ENCODE data around the gene GPD1L.
A peak's percentile ranks its signal among the peaks of the same experiment; 100 is the strongest.
"Not testable (repeated sequence)": the region's sequence is repeated elsewhere in the genome, so short reads cannot be mapped to it uniquely, and the experiment has no call there.

The GPD1L gene

DNA sequence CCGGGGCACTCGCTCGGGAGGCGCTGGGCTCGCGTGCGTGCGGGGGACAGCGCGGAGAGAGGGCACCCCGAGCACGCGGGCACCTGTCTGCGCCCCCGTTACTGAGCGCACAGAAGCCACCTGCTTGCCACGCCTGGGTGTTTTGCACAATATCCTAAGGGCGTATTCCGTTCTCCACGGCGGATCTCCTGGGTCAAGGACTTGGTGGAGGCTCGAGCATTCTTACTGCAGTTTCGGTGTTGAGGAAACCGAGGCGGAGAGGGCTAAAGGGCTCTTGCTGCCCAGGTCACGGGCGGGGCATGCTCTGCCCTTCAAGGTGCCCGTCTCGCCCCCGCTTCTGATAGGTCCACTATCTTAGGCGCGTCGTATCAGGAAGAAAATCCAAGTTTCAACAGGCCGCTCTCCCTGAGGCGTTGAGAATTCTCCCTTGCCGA is 526 bp downstream of the GPD1L start:
- no peak for DNase-seq

DNA sequence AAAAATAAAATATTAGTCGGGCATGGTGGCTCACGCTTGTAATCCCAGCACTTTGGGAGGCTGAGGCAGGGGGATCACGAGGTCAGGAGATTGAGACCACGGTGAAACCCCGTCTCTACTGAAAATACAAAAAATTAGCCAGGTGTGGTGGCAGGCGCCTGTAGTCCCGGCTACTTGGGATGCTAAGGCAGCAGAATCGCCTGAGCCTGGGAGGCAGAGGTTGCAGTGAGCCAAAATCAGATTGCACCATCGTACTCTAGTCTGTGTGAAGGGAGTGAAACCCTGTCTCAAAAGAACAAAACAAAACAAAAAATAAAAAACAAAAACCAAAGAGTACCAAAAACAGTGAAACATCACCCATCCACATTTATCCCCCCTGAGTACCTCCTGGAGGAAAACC is 1.8 kb downstream of the GPD1L start:
- not testable (repeated sequence) for DNase-seq

DNA sequence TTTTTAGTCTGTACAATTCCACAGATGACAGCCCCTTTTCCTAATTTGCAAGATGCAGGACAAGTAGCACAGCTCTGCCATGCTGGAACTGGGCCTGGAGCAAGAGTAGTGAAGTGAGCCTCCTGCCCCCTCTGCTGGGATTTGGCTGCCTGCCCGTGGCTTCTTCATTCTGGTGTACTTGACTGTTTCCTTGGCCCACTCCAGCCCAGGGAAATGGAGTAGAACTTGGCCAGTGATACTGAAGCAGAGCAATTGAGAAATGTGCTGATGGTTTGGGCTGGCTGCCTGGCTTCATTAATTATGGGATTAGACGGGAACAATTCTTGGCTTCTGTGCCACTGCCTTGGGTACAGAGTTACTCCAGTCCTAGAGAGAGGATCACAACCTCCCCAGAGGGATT is 2.8 kb downstream of the GPD1L start:
- peak; percentile 88 for DNase-seq

DNA sequence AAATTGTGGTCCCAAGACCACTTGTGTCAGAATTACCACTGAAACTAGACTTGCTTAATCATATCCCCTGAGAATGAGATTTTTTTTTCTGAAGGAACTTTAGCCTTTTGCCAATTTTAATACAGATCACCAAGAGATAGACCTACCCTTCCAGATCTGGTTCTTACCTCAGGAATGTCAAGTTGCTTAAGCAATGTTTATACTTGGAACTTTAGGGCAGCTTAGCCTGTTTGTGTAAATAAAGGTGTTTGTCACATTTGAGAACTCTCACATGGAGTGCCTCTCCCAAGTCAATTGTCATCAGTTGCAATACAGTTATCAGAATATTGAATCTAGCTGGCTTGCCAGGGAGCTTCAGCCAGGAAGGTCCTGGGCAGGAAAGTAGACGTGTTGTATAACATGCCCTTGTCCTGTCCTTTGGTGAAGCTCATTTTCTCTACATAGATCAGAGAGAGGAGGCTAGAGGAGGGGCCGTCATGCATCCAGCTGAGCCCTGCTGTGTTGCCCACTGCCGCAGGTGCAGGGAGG is 3.9 kb downstream of the GPD1L start:
- peak; percentile 4 for DNase-seq

DNA sequence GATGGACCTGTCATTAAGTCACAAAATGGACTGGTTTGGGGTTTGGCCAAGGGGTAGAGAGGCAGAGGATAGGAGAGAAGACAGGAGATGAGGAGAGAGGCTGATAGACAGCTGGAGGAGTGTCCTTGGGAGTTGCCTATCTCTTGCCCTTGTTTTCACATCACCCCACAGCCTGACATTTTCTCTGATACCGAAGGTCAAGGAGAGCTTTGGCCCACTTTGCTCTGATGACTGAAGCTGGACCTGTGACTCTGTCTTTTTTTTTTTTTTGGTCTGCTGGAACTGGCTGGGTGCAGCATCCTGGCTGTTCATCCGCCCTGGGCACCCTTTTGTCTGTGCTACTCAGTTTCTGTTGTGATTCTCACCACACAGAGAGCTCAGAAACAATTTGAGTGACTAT is 5.1 kb downstream of the GPD1L start:
- DNase-seq, result no peak

DNA sequence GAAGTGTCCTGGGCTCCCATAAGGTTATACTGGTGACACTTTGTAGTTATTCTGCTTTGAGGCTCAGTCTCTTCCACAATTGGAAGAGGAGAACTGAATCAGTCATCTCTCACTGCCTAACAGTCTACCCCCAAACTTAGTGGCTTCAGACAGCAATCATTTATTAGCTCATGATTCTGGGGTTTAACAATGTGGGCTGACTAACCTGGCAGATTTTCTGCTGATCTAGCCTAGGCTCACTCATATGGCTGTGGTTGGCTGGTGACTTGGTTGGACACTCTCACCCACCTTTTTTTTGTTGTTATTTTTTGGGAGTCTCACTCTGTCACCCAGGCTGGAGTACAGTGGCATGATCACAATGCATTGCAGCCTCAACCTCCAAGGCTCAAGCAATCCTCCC is 7.1 kb downstream of the GPD1L start:
- no peak for DNase-seq

DNA sequence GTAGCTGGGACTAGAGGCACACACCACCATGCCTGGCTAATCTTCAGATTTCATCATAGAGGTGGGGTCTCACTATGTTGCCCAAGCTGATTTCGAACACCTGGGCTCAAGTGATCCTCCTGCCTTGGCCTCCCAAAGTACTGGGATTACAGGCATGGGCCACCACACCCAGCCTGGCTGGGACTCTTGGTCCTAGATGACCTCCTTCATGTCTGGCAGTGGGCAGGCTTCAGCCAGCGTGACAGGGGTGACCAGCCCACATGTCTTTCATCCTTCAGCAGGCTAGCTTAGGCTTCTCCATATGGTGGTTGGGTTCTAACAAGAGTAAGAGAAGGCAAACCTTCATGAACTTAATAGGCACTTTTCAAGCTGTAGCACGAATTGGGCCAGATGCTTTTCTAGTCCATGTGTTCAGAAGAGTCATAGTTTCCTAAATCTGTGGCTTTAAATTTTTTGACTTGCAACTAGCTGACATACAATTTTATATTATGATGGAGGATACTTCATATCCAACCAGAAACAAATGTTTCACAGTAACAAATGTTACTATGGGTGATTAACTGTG is 7.6 kb downstream of the GPD1L start:
- DNase-seq, result no peak

DNA sequence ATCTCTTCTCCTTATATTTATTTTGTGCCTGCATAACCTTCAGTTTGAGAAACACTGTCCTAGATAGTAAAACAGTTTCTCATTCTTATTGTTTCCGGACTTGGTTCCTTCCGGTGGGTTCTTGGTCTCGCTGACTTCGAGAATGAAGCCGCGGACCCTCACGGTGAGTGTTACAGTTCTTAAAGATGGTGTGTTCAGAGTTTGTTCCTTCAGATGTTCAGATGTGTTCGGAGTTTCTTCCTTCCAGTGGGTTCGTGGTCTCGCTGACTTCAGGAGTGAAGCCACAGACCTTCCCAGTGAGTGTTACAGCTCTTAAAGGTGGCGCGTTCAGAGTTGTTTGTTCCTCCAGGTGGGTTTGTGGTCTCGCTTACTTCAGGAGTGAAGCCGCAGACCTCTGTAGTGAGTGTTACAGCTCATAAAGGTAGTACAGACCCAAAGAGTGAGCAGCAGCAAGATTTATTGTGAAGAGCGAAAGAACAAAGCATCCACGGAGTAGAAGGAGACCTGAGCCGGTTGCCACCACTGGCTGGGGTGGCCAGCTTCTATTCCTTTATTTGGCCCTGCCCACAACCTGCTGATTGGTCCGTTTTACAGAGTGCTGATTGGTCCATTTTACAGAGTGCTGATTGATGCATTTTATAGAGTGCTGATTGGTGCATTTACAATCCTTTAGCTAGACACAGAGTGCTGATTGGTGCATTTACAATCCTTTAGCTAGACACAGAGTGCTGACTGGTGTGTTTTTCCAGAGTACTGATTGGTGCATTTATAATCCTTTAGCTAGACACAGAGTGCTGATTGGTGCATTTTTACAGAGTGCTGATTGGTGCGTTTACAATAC is 8.3 kb downstream of the GPD1L start:
- not testable (repeated sequence) for DNase-seq

DNA sequence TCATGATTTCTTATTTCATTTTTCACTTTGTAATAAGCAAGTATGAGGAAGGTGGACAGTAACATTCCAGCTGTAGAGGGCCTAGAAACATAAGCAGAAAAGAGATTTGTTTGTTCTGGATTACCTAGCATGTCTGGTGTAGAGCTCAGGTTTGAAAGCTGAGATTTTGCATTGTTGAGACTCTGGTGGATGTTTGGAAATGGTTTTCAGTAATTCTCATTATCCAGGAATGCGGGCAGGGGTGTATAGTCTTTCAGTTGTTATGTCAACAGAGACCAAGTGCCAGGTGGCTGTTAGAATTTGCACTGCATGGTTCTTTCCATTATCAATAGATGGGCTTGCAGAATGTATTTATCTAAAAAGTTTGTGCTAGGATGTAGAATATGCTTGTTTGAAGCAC is 10.9 kb downstream of the GPD1L start:
- no peak for DNase-seq

DNA sequence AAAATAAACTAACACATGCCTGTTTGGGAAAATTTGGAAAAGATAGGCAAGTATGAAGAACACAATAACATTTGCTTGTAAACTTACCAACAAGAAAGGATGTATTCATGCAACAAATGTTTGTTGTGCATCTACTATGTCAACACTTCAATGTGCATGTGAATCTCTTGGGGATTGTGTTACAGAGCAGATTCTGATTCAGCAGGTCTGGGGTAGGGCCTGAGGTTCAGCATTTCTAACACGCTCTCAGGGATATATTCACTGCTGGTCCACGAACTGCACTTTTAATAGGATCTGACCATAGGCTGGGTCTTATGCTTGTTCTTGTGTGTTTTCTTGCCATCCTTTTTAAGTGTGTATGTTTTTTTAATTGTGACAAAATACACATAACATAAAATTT is 11.8 kb downstream of the GPD1L start:
- no peak for DNase-seq

DNA sequence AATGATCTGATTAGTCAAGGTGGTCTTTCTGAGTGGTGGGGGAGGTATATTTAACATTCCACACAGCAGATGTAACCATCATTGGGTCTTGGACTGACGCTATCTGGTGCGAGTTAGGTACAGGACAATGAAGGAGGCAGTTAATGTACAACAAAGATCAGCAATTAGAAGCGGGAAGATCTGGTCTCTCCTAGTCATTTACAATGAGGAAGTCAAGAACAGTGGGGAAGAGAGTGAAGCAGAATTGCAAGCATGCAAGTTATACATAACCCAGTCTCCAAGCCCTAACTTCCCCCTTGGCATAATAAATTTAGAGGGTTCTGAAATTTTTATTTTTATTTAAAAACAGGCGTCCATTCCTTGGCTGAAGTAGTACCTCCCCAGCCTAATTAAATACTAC is 14.1 kb downstream of the GPD1L start:
- no peak for DNase-seq

DNA sequence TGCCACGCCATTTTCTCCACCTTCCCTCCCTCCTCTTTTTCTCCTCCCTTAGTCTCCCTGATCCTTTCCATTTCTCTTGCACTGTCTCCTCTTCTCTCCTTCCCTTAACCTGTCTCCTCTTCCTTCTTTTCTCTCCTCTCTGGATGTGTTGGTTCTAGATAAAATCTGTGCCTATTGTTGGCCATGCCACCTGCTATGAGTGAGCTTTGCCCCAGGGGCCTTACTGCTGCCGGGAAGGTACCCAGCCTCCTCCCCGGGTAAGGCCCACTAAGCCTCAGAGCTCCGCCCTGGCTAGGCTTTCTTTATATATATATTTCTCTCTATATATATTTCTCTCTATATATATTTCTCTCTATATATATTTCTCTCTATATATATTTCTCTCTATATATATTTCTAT is 14.7 kb downstream of the GPD1L start:
- no peak for DNase-seq

DNA sequence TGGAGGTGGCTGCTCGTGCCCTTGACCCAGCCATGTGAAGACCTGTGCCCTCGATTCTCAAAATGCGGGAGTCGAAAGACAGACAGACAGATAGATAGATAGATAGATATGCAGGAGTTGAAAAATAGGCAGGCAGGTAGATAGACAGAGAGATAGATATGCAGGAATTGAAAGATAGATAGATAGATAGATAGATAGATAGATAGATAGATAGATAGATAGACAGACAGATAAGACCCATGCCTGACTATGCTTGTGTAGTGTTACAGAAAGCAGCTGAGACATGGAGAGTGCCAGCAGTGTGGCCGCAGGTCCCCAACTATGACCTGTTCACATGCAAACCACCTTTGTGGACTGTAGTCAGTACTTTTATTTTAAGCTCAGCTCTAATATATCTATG is 17.2 kb downstream of the GPD1L start:
- no peak for DNase-seq

DNA sequence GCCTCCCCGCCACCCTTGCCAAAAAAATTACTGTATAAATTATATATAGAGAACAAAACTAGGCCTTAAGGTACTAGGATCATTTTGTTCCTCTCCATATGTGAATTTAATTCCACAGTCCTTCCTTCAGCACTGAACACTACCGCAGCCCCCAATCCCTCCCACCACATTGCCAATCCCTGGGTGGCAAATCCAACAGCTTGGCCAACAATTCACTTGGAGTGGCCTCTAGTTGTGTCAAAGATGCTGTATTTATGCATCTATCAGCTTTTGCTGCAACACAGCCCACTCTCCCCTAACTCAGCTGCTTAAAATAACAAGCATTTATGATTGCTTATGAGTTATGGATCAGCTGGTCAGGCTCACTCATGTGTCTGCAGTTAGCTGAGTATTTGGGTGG is 18.6 kb downstream of the GPD1L start:
- no peak for DNase-seq

DNA sequence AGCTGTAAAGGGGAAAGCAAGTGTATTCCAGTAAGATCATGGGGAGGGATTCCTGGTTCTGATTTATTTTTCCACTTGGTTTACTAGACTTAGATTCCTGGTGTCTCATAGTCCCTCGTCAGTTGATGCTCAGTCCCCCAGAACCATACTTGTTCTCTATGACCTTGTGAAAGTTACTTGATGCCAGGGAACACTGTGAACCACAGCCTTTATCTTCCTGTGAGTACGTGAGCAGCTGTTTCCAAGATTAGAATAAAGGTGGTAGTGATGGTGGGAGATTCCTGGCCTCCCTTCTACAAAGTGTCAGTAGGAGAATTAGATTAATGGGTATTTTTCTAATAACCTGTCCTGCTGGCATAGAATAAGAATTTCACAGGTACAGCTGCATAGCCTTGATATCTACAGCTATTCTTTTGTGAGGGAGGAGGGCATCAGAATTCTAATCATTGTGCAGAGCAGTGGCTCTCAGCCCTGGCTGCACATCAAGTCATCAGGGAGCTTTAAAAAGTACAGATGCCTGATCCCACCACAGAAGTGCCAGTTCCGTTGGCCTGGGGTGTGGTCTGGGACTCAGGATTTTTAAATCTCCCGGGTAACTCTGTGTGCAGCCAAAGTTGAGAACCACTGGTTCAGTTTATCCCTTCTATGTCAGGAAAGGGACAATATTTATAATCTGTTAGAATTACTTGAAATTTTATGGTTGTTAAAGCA is 20.0 kb downstream of the GPD1L start:
- no peak for DNase-seq

DNA sequence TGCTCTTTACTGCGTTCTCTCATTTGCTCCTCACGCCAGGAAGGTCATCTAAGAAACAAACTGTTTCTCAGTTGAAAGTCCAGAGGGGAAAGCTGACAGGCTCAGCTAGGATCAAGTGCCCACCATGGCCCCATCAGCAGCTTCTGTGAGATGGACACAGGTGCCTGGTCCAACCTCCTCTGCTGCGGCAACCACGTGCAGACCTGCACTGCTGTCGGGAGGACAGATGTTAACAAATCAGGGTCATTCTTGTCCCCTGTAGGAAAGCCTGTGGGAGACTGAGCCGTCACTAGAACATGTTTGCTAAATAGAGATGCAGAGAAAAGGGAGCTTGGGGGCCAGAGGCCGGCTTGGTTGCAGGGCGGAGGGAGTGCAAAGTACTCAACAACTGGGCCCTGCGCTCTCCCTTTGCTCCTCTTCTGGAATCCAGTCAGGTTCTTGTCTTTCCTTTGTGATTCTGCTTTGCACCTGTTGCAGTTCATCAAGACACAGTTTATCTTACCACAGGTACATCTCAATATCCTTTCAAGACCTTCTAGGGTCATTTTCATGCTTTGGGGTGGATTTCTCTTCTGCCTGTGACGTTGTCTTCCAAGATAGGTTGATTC is 20.9 kb downstream of the GPD1L start:
- DNase-seq, result no peak

DNA sequence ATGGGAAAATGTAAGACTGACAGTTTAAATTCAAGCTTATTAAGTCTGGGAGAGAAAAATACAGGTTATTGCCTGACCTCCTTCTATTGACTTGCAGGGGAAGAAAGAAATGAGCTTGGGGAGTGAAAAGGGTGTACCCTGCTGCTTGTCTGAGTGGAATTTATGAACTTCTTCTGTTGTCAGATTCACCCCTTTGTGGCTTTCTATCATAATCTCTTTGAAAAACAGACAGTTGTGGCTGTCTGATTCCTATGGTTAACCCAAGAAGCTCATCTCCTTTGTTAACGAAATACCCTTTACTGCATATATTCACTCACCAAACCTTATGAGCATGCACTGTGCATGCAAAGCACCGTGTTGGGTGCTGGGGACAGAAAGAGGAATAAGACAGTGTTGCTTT is 22.5 kb downstream of the GPD1L start:
- no peak for DNase-seq

DNA sequence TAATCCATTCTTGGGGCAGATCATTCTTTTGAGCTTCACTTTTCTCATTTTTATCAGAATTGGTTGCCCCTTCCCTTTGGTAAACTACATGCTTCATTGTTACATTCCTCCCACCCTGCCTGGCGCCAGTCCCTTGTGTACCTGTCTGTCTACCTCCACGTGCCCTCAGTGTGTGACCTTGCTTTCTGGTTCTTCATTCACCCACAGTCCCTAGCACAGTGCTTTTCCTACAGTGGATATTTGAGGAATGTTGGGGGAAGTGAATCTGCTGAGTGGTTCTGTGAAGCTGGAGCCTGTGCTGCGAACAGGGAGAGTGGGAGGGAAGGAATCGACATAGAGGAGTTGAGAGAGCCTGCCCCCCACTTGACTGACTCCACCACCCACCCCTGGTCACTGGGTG is 23.4 kb downstream of the GPD1L start:
- DNase-seq, result no peak

DNA sequence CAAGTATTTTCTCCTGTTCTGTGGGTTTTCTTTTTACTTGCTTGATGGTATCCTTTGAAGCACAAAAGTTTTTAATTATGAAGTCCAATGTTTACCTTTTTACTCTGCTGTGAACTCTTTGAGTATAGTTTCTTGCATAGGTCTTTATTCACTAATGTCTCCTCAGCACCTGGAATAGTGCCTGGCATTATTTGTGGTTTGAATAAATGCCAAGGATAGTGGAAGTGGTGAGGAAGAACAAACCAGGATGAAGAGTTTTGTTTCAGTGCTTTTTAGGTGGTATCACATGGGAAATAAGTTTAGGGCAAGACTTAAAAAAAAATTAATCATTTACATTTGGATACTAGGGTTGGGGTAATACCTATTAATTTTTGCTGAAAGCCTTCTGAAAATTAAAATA is 25.7 kb downstream of the GPD1L start:
- no peak for DNase-seq

DNA sequence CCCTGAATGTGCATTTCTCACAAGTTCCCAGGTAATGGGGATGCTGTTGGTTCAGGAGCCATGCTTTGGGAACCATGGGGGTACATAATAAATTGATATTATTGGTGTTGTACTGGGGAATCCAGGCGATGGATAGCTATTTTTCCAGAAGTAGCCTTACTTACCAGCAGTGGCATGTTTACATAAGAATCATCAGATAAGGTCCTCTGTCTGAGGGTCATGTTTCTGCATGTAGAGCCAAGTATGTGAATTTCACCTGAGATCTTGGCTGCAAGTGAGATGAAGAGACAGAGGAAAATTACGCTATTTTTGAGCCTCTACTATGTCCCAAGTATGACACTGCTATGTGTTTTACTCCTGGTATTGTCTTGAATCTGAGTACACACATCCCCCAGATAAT is 26.3 kb downstream of the GPD1L start:
- no peak for DNase-seq

DNA sequence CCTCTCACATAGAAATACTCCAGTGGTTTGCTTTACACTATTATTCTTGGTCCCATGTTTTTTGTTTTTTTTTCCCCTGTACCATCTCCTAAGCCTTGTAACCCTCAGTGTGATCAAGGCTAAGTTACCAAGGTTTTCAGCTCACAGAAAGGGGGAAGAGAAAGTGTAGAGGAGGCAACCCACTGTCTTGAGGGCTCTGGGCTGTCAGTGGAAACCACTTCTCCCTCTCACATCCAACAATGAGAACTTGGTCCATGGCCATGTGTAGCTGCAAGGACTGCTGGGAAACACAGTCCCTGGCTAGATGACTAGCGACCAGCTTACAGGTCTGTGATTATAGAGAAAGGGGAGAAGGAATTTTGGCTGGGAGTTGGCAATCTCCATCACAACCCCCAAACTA is 30.3 kb downstream of the GPD1L start:
- DNase-seq, result no peak

DNA sequence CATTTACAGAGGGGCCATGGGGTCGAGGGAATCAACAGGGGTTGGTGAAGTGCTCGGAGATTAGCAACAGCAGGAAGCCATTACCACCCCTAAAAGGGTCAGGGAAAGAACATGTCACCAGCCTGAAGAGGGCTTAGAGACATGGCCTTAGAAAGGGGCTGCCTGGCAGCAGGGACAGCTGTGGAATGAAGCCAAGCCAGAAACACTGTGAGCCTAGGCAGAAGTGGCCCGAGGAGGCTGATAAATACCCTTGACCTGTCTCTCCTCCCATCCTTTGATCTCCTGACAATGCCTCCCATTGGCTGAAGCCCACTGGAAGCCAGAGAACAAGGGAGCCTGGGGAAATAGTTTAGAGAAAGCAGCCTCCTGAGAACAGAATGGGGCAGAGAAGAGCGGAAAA is 31.4 kb downstream of the GPD1L start:
- DNase-seq, result no peak

DNA sequence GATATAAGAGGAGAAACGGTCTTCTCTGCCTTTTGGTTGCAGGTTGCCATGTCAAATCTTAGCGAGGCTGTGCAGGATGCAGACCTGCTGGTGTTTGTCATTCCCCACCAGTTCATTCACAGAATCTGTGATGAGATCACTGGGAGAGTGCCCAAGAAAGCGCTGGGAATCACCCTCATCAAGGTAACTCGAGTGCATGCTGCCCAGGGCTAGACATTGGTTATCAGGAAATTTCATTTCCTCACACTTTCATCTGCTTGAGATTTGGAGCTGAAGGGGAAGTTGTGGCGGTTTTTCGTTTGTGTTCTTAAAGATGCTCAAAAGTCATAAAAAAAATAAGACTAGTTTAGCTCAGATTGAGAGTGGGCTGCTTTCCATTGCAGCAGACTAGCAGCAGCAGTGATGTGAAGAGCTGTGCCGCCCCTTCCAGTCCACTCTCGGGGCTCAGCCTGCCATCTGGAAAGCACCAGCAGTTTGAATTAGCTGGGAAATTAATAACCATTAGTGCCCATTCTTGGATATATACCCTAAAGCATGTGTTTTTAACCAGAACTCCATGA is 32.2 kb downstream of the GPD1L start:
- no peak for DNase-seq
